A549 treated with ZK216348 at 1 μM for 4 hours (cell line): Measurements from ENCODE around the gene TAB3. TPM values are rescaled to one million over a fixed set of nuclear protein-coding genes. Genes with fewer than 3 reads are reported as not detected.

Source experiments
- total RNA-seq: library from RNA; stranded (reverse); fragments of 200-300 nt; extraction: Qiagen RNA extraction; gene quantifications from 5 replicates; pipeline ENCODE4 v1.2.3, GENCODE V29; 2022; ENCODE audit warnings: low read depth

The TAB3 gene, protein sequence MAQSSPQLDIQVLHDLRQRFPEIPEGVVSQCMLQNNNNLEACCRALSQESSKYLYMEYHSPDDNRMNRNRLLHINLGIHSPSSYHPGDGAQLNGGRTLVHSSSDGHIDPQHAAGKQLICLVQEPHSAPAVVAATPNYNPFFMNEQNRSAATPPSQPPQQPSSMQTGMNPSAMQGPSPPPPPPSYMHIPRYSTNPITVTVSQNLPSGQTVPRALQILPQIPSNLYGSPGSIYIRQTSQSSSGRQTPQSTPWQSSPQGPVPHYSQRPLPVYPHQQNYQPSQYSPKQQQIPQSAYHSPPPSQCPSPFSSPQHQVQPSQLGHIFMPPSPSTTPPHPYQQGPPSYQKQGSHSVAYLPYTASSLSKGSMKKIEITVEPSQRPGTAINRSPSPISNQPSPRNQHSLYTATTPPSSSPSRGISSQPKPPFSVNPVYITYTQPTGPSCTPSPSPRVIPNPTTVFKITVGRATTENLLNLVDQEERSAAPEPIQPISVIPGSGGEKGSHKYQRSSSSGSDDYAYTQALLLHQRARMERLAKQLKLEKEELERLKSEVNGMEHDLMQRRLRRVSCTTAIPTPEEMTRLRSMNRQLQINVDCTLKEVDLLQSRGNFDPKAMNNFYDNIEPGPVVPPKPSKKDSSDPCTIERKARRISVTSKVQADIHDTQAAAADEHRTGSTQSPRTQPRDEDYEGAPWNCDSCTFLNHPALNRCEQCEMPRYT
- total RNA-seq, result 6.0 to 12.4 TPM (median 9.9 TPM) in 5 replicates

GRCh38 chrX:30889147-30890140, at the start of gene TAB3:
TAB3 (minus strand) TSS chrX:30889254; CDS start chrX:30859588, 29,666 bp downstream.

Other genes with a start within 250 kb of the TAB3 start
- gene GK, start 235.8 kb downstream of the TAB3 start, total RNA-seq, result 1.2 to 2.5 TPM (median 1.5 TPM) in 5 replicates
- gene FTHL17, start 182.8 kb upstream of the TAB3 start, total RNA-seq, result not detected in 5 replicates